Caco-2 (cell line): Measurements from ENCODE around the gene PTOV1. TPM values are rescaled to one million over a fixed set of nuclear protein-coding genes. Genes with fewer than 3 reads are reported as not detected.

Experiments
- BruUV-seq: library from RNA; stranded (reverse); fragments of 400-500 nt; replicated peaks from 2 replicates; lab custom pipeline; 2021; lab: Mats Ljungman, UMichigan
- CTCF ChIA-PET: fragments of 300-600 bp; sonication (Branson Sonifier 250); formaldehyde crosslinking; loops from one replicate; lab custom pipeline; 2022; ENCODE audit warnings: antibody characterized with exemption; lab: Charles Lee
- POLR2A ChIA-PET: fragments of 300-600 bp; sonication (Branson Sonifier 250); formaldehyde crosslinking; loops from one replicate; lab custom pipeline; 2022; ENCODE audit warnings: antibody characterized with exemption; lab: Charles Lee
- DNase-seq, 2 experiments: peaks; one replicate each; pipeline versions ENCODE4 v3.0.0 to v3.0.0-alpha.2; 2020 to 2022
- H3K27me3 ChIP-seq: replicated peaks from 2 replicates; pipeline ENCODE4 v1.6.0; 2011; ENCODE audit warnings: low read length; ENCODE audit not compliant: control insufficient read depth, insufficient read depth
- H3K36me3 ChIP-seq: 2 replicates; pipeline ENCODE4 v1.5.1; 2011; ENCODE audit warnings: low read length; ENCODE audit not compliant: control insufficient read depth, insufficient read depth
- H3K4me1 ChIP-seq: fragments of 250-450 bp; sonication (Bioruptor Pico); 2 replicates; pipeline ENCODE4 v1.5.1; 2020; ENCODE audit warnings: mild to moderate bottlenecking
- H3K4me3 ChIP-seq: 2 replicates; pipeline ENCODE4 v1.5.1; 2011; ENCODE audit warnings: low read depth, mild to moderate bottlenecking, control low read depth, low read length
- H3K9me3 ChIP-seq: fragments of 250-450 bp; sonication (Bioruptor Pico); 2 replicates; pipeline ENCODE4 v1.5.1; 2020; ENCODE audit warnings: mild to moderate bottlenecking, moderate library complexity
- H3K27ac Mint-ChIP-seq: one replicate; pipeline ENCODE4 v1.8.0; 2022; ENCODE audit warnings: mixed read lengths; ENCODE audit not compliant: unreplicated experiment
- H3K27me3 Mint-ChIP-seq: one replicate; pipeline ENCODE4 v1.8.0; 2022; ENCODE audit warnings: mixed read lengths; ENCODE audit not compliant: insufficient read depth, unreplicated experiment
- H3K36me3 Mint-ChIP-seq: one replicate; pipeline ENCODE4 v1.8.0; 2022; ENCODE audit warnings: mild to moderate bottlenecking, mixed read lengths; ENCODE audit not compliant: insufficient read depth, unreplicated experiment
- H3K4me1 Mint-ChIP-seq: one replicate; pipeline ENCODE4 v1.8.0; 2022; ENCODE audit warnings: low read depth, mixed read lengths; ENCODE audit not compliant: unreplicated experiment
- H3K4me3 Mint-ChIP-seq: one replicate; pipeline ENCODE4 v1.8.0; 2022; ENCODE audit warnings: mild to moderate bottlenecking, moderate library complexity, mixed read lengths; ENCODE audit not compliant: unreplicated experiment
- H3K9me3 Mint-ChIP-seq: one replicate; pipeline ENCODE4 v1.8.0; 2022; ENCODE audit warnings: mixed read lengths; ENCODE audit not compliant: unreplicated experiment
- CTCF ChIP-seq, 2 experiments: fragments of 200-600 bp in 1 of 2; IDR thresholded peaks; 1 replicate in 1 of 2; 2 replicates in 1 of 2; pipeline versions ENCODE4 v1.5.1 to v1.8.0; 2011 to 2022; ENCODE audit warnings: antibody characterized with exemption in 1 of 2, control low read depth in 1 of 2, inconsistent platforms in 1 of 2, low read depth in 1 of 2, low read length in 1 of 2, mild to moderate bottlenecking in 1 of 2, moderate library complexity in 1 of 2; ENCODE audit not compliant: insufficient read depth in 1 of 2, severe bottlenecking in 1 of 2, unreplicated experiment in 1 of 2
- intact Hi-C: fragments of 100-400 bp; cut with micrococcal nuclease; formaldehyde crosslinking; loops from one replicate; pipeline ENCODE4 v1.10.0; 2022; ENCODE audit not compliant: unreplicated experiment
- total RNA-seq: library from RNA; stranded (reverse); gene quantifications from 2 replicates; pipeline ENCODE4 v1.2.3, GENCODE V29; 2022

Gene PTOV1
- total RNA-seq, 1 experiment from 2014 or later: 209 TPM

DNA sequence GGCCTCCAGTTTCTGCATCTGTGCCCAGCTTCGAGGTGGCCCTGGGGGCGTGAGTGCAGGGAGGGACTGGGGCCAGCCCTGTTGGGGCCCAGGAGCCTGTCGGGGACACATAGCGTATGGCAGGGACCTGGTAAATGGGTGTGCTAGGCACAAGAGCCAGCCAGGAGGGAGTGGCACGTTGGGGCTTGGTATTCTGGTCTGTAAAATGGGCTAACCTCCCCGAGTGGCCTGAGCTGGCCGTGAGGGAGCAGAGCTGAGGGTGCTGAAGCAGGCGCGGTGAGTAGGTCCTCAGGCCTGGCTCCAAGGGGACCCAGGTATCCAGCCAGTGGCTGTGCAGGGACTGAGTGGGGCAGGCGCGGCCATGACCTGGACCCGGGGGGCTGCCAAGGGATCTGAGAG, 4.3 kb downstream of the PTOV1 start:
- ChIA-PET CTCF (no interaction called here), POLR2A (interaction anchor here (1.1 kb wide), 1 partner anchor 22 kb away, joined by 3 read pairs; the partner anchor contains the start of genes AKT1S1 and TBC1D17)
- Histone ChIP-seq H3K27me3 (no peaks in the 10 kb centered on the region), H3K4me3 (no peak overlapping the region), H3K9me3 (no peaks in the 10 kb centered on the region), H3K36me3 (peaks cover 13% of the 10 kb centered on the region), H3K4me1 (peaks cover 9% of the 10 kb centered on the region; the same call in 1 of the 2 replicates)
- Mint-ChIP-seq H3K4me3 (peak overlapping the region; percentile 40), H3K9me3 (no peaks in the 10 kb centered on the region), H3K36me3 (peaks cover 80% of the 10 kb centered on the region), H3K4me1 (peaks cover 10% of the 10 kb centered on the region), H3K27ac (peak overlapping the region; percentile 37), H3K27me3 (no peaks in the 10 kb centered on the region)
- intact Hi-C loops: no loop called here
- BruUV-seq: no TSS peak
- TF ChIP-seq CTCF (IDR thresholded peaks at IDR 0.05; ENCODE audit: insufficient read depth in 1 of 2, low read depth in 1 of 2, low read length in 1 of 2, severe bottlenecking in 1 of 2, unreplicated experiment in 1 of 2): no peak
- no peak for DNase-seq

DNA sequence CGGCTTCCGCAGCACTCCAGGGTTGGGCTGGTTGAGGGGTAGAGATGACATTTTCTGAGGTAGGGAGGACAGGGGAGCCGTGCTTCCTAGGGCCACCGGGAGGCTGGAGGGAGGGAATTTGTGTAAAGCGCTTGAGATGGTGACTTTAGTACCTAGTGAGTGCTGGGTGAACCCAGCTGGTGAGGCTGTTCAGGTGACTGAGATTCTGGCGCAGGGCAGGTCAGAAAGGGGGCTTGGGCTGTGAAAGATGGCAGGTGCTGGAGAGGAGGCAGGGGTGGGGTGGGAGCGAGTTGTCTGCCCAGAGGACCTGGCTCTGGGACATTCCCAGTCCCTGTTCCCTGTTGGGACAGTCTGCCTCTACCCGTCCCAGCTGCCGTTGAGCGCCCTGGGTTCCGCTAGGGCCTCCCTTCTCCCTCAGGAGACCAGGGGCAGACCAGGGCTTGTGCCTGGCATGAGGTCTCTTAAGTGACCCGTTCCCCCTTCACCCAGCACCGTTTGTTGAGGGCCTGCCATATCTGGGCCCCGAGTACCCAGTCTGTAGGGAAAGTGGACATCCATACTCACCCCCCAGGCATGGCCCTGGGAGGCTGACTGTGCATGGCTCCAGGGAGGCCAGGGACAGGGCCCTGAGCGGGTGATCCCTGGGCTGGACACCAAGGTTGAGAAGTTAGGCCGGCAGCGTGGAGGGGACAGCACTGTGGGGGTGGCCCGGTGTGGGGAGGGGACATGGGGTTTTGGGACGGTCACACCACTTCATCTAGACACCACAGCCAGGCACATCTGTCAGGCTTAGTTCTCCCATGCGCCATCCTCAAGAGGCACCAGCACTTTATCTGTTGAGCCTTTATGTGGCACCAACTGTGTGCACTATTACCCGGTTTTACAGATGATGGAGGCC, 5.0 kb downstream of the PTOV1 start:
- no peaks in the 10 kb centered on the region for H3K27me3 Mint-ChIP-seq
- no peak for DNase-seq
- BruUV-seq: no TSS peak
- no peaks in the 10 kb centered on the region for H3K9me3 Mint-ChIP-seq
- Histone ChIP-seq H3K27me3 (no peaks in the 10 kb centered on the region), H3K9me3 (no peaks in the 10 kb centered on the region), H3K36me3 (peaks cover 13% of the 10 kb centered on the region), H3K4me3 (no peak overlapping the region), H3K4me1 (peaks cover 9% of the 10 kb centered on the region; the same call in 1 of the 2 replicates)
- H3K4me3 Mint-ChIP-seq: peak overlapping the region; percentile 40
- H3K27ac Mint-ChIP-seq: peak overlapping the region; percentile 37
- no peak for TF ChIP-seq CTCF (IDR thresholded peaks at IDR 0.05; ENCODE audit: insufficient read depth in 1 of 2, low read depth in 1 of 2, low read length in 1 of 2, severe bottlenecking in 1 of 2, unreplicated experiment in 1 of 2)
- H3K36me3 Mint-ChIP-seq: peaks cover 80% of the 10 kb centered on the region
- H3K4me1 Mint-ChIP-seq: peaks cover 10% of the 10 kb centered on the region
- intact Hi-C loops: no loop called here
- CTCF ChIA-PET: no interaction called here
- POLR2A ChIA-PET: no interaction called here

DNA sequence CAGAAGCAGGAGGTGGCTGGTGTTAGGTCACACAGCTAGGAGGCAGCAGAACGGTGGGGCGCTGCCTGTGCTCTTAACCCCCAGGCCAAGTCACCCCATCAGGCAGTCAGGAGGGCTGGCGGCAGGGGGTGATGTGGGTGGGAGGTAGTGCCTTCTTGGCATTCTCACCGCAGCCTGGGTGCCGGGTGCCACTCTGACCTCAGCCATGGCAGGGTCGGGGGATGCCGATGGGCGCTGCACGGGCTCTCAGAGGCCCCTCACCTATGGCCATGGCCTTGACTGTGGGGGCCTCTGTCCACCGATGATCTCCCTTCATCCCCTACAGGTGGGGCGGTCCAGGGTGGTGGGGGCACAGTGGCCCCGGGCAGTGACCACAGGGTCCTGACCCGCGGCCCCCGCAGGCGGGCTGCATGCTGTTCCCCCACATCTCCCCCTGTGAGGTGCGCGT, 5.6 kb downstream of the PTOV1 start:
- Mint-ChIP-seq H3K4me3 (no peak overlapping the region), H3K9me3 (no peaks in the 10 kb centered on the region), H3K27me3 (no peaks in the 10 kb centered on the region), H3K27ac (peak overlapping the region; percentile 61), H3K4me1 (peaks cover 10% of the 10 kb centered on the region), H3K36me3 (peaks cover 84% of the 10 kb centered on the region)
- no TSS peak for BruUV-seq
- Histone ChIP-seq H3K36me3 (peaks cover 13% of the 10 kb centered on the region), H3K4me3 (no peak overlapping the region), H3K27me3 (no peaks in the 10 kb centered on the region), H3K9me3 (no peaks in the 10 kb centered on the region), H3K4me1 (peaks cover 9% of the 10 kb centered on the region; the same call in 1 of the 2 replicates)
- DNase-seq: no peak
- intact Hi-C loops: no loop called here
- ChIA-PET CTCF (no interaction called here), POLR2A (no interaction called here)
- TF ChIP-seq CTCF (IDR thresholded peaks at IDR 0.05; ENCODE audit: insufficient read depth in 1 of 2, low read depth in 1 of 2, low read length in 1 of 2, severe bottlenecking in 1 of 2, unreplicated experiment in 1 of 2): no peak
